H1 (cell line): Measurements from ENCODE around the gene TRIM59. TPM values are rescaled to one million over a fixed set of nuclear protein-coding genes. Genes with fewer than 3 reads are reported as not detected.

Source experiments
- CTCF ChIA-PET: fragments of 300-600 bp; sonication (Branson Sonifier 250); formaldehyde crosslinking; loops from one replicate; lab custom pipeline; 2021; ENCODE audit not compliant: partially characterized antibody; lab: Charles Lee
- POLR2A ChIA-PET: fragments of 300-600 bp; sonication (Branson Sonifier 250); formaldehyde crosslinking; loops from one replicate; lab custom pipeline; 2021; ENCODE audit warnings: inconsistent platforms; ENCODE audit not compliant: partially characterized antibody; lab: Charles Lee
- DNase-seq, 2 experiments: peaks; one replicate each; pipeline versions ENCODE4 v3.0.0 to v3.0.0-alpha.2; 2010 to 2022; ENCODE audit warnings: low spot score in 2 of 2, low read depth in 1 of 2, mixed read lengths in 1 of 2
- FAIRE-seq: peaks from 2 replicates; lab custom pipeline; 2011; peaks lifted over from hg19 to GRCh38; lab: Jason Lieb, UNC
- H2AFZ ChIP-seq: 2 replicates; pipeline ENCODE4 v1.8.1; 2012; ENCODE audit warnings: low read length, inconsistent platforms
- H2AK5ac ChIP-seq: 2 replicates; pipeline ENCODE4 v1.6.1; 2013; ENCODE audit warnings: low read depth, low read length
- H2BK120ac ChIP-seq: replicated peaks from 2 replicates; pipeline ENCODE3; 2013; ENCODE audit warnings: low read depth, low read length, inconsistent platforms
- H2BK12ac ChIP-seq: 2 replicates; pipeline ENCODE4 v1.6.1; 2013; ENCODE audit warnings: low read depth, low read length
- H2BK15ac ChIP-seq: 2 replicates; pipeline ENCODE4 v1.6.1; 2013; ENCODE audit warnings: low read length
- H2BK20ac ChIP-seq: 2 replicates; pipeline ENCODE4 v1.6.1; 2013; ENCODE audit warnings: low read length
- H2BK5ac ChIP-seq: 2 replicates; pipeline ENCODE4 v1.6.1; 2013; ENCODE audit warnings: low read depth, low read length
- H3K14ac ChIP-seq: 2 replicates; pipeline ENCODE4 v1.6.1; 2013; ENCODE audit warnings: inconsistent platforms; ENCODE audit not compliant: insufficient read length
- H3K18ac ChIP-seq: 2 replicates; pipeline ENCODE4 v1.6.1; 2013; ENCODE audit warnings: low read length; ENCODE audit errors: extremely low read depth
- H3K23ac ChIP-seq: 2 replicates; pipeline ENCODE4 v1.6.1; 2013; ENCODE audit warnings: inconsistent platforms; ENCODE audit not compliant: insufficient read length
- H3K23me2 ChIP-seq: 2 replicates; pipeline ENCODE4 v1.6.1; 2013; ENCODE audit warnings: low read depth, low read length
- H3K27ac ChIP-seq: 2 replicates; pipeline ENCODE4 v1.6.1; 2011; ENCODE audit warnings: low read depth, low read length, inconsistent platforms
- H3K27me3 ChIP-seq, 4 experiments: replicated peaks in 1 of 4; 1 replicate in 1 of 4; 2 replicates in 3 of 4; pipeline versions ENCODE4 v1.6.1 to v1.8.1; 2011 to 2013; ENCODE audit warnings: low read length in 3 of 4, mild to moderate bottlenecking in 3 of 4, inconsistent platforms in 2 of 4, mixed read lengths in 2 of 4, moderate library complexity in 1 of 4; ENCODE audit not compliant: control insufficient read depth in 3 of 4, insufficient read depth in 3 of 4; ENCODE audit errors: extremely low read depth in 1 of 4
- H3K36me3 ChIP-seq, 4 experiments: 2 replicates each; pipeline versions ENCODE4 v1.6.1 to v1.8.1; 2011 to 2013; ENCODE audit warnings: mild to moderate bottlenecking in 4 of 4, low read length in 3 of 4, moderate library complexity in 2 of 4, control low read depth in 1 of 4, inconsistent platforms in 1 of 4; ENCODE audit not compliant: insufficient read depth in 4 of 4, control insufficient read depth in 2 of 4
- H3K4ac ChIP-seq: replicated peaks from 2 replicates; pipeline ENCODE3; 2013; ENCODE audit warnings: low read length, low read depth, mixed read lengths, inconsistent platforms; ENCODE audit not compliant: insufficient read length
- H3K4me1 ChIP-seq, 4 experiments: replicated peaks in 1 of 4; 1 replicate in 1 of 4; 2 replicates in 3 of 4; pipeline versions ENCODE4 v1.6.1 to v1.8.1; 2011 to 2013; ENCODE audit warnings: low read length in 3 of 4, inconsistent platforms in 2 of 4, mixed read lengths in 1 of 4; ENCODE audit not compliant: insufficient read depth in 4 of 4, control insufficient read depth in 3 of 4
- H3K4me2 ChIP-seq, 2 experiments: 2 replicates each; pipeline versions ENCODE4 v1.6.1 to v1.8.1; 2011 to 2013; ENCODE audit warnings: low read depth in 2 of 2, low read length in 2 of 2, control low read depth in 1 of 2, inconsistent platforms in 1 of 2, mild to moderate bottlenecking in 1 of 2; ENCODE audit not compliant: insufficient read depth in 1 of 2
- H3K4me3 ChIP-seq, 4 experiments: fragments of 200-600, 300-600 bp in 1 of 4; sonication (generic), shearing (Covaris generic), sonication (Bioruptor Twin) in 1 of 4; 2 replicates each; pipeline versions ENCODE4 v1.5.1 to v1.8.1; 2011 to 2016; ENCODE audit warnings: low read length in 4 of 4, low read depth in 3 of 4, control low read depth in 2 of 4, inconsistent platforms in 2 of 4, mild to moderate bottlenecking in 2 of 4, mixed read lengths in 1 of 4, moderate library complexity in 1 of 4; ENCODE audit not compliant: insufficient read depth in 2 of 4; ENCODE audit errors: extremely low read depth in 1 of 4
- H3K56ac ChIP-seq: replicated peaks from 2 replicates; pipeline ENCODE3; 2013; ENCODE audit warnings: low read depth, mild to moderate bottlenecking, mixed read lengths, low read length, inconsistent platforms; ENCODE audit not compliant: insufficient read length
- H3K79me1 ChIP-seq: 2 replicates; pipeline ENCODE4 v1.6.1; 2013; ENCODE audit warnings: low read depth, low read length, control low read depth
- H3K79me2 ChIP-seq, 2 experiments: 2 replicates each; pipeline versions ENCODE4 v1.6.1 to v1.8.1; 2012 to 2013; ENCODE audit warnings: low read length in 2 of 2, mild to moderate bottlenecking in 2 of 2, inconsistent platforms in 1 of 2; ENCODE audit not compliant: insufficient read depth in 2 of 2, control insufficient read depth in 1 of 2
- H3K9ac ChIP-seq, 4 experiments: replicated peaks in 1 of 4; 1 replicate in 1 of 4; 2 replicates in 3 of 4; pipeline versions ENCODE4 v1.6.1 to v1.8.1; 2011 to 2013; ENCODE audit warnings: low read depth in 3 of 4, low read length in 3 of 4, control low read depth in 2 of 4, mild to moderate bottlenecking in 2 of 4, moderate library complexity in 2 of 4, inconsistent platforms in 1 of 4; ENCODE audit errors: extremely low read depth in 1 of 4
- H3K9me3 ChIP-seq, 2 experiments: 2 replicates each; pipeline versions ENCODE4 v1.6.1 to v1.8.1; 2012 to 2013; ENCODE audit warnings: mild to moderate bottlenecking in 2 of 2, moderate library complexity in 2 of 2, control low read depth in 1 of 2, inconsistent platforms in 1 of 2, low read depth in 1 of 2, low read length in 1 of 2, mixed read lengths in 1 of 2; ENCODE audit not compliant: insufficient read depth in 2 of 2
- H4K20me1 ChIP-seq, 2 experiments: replicated peaks in 1 of 2; 2 replicates each; pipeline versions ENCODE3 to v1.8.1; 2011 to 2013; ENCODE audit warnings: inconsistent platforms in 2 of 2, low read length in 2 of 2, mild to moderate bottlenecking in 1 of 2; ENCODE audit not compliant: insufficient read depth in 2 of 2, control insufficient read depth in 1 of 2
- H4K5ac ChIP-seq: 2 replicates; pipeline ENCODE4 v1.6.1; 2013; ENCODE audit warnings: low read length, low read depth, mixed read lengths, inconsistent platforms; ENCODE audit not compliant: insufficient read length
- H4K8ac ChIP-seq: 2 replicates; pipeline ENCODE4 v1.8.0; 2013; ENCODE audit warnings: mild to moderate bottlenecking, moderate library complexity, low read length, inconsistent platforms; ENCODE audit not compliant: insufficient read depth; ENCODE audit errors: extremely low read depth
- H4K91ac ChIP-seq: replicated peaks from 2 replicates; pipeline ENCODE3; 2013; ENCODE audit warnings: low read length, mixed read lengths, inconsistent platforms; ENCODE audit not compliant: insufficient read length
- ASH2L ChIP-seq: fragments of 200-600, 300-600 bp; sonication (generic); IDR thresholded peaks from one replicate; pipeline ENCODE4 v1.7.1; 2017; ENCODE audit warnings: low read length
- CEBPB ChIP-seq: IDR thresholded peaks from 2 replicates; pipeline ENCODE4 v1.6.1; 2012; ENCODE audit warnings: low read depth, low read length
- CREB1 ChIP-seq: IDR thresholded peaks from 2 replicates; pipeline ENCODE4 v1.6.1; 2012; ENCODE audit warnings: inconsistent platforms
- GABPA ChIP-seq: IDR thresholded peaks from 2 replicates; pipeline ENCODE4 v1.6.1; 2011; ENCODE audit warnings: mild to moderate bottlenecking, low read length, moderate library complexity, borderline replicate concordance; ENCODE audit not compliant: insufficient read depth
- HDAC6 ChIP-seq: IDR thresholded peaks from one replicate; pipeline ENCODE4 v1.7.1; 2012; ENCODE audit warnings: low read depth, mild to moderate bottlenecking, inconsistent platforms, low read length, moderate library complexity
- NRF1 ChIP-seq: IDR thresholded peaks from 2 replicates; pipeline ENCODE4 v1.6.1; 2011; ENCODE audit warnings: mild to moderate bottlenecking, low read depth, low read length, improper control_type of control experiment
- PHF8 ChIP-seq: fragments of 200-600 bp; sonication (generic); conservative IDR thresholded peaks from 2 replicates; pipeline ENCODE4 v1.7.1; 2012; ENCODE audit warnings: low read depth, mild to moderate bottlenecking, inconsistent platforms, low read length, moderate library complexity
- POLR2A ChIP-seq, 2 experiments: IDR thresholded peaks; 1 replicate in 1 of 2; 2 replicates in 1 of 2; pipeline ENCODE4 v1.6.1; 2011; ENCODE audit warnings: low read depth in 2 of 2, low read length in 2 of 2, mild to moderate bottlenecking in 2 of 2; ENCODE audit errors: control extremely low read depth in 1 of 2
- POLR2AphosphoS5 ChIP-seq: IDR thresholded peaks from 2 replicates; pipeline ENCODE4 v1.6.1; 2011; ENCODE audit warnings: low read depth, low read length
- RNF2 ChIP-seq: fragments of 200-900, 300-1000 bp; sonication (generic); IDR thresholded peaks from 2 replicates; pipeline ENCODE4 v1.7.1; 2016; ENCODE audit warnings: borderline replicate concordance, low read depth, mild to moderate bottlenecking, antibody characterized with exemption, low read length; ENCODE audit not compliant: poor library complexity, severe bottlenecking; ENCODE audit errors: missing control alignments
- SP1 ChIP-seq: IDR thresholded peaks from 2 replicates; pipeline ENCODE4 v1.6.1; 2011; ENCODE audit warnings: low read depth, low read length
- TAF1 ChIP-seq: IDR thresholded peaks from 2 replicates; pipeline ENCODE4 v1.6.1; 2011; ENCODE audit warnings: mild to moderate bottlenecking, low read depth, low read length
- WGBS, 2 experiments: shearing (Covaris generic) in 1 of 2; methylation state at CpG; one replicate each; pipeline versions ENCODE4 v1.1.6 to v1.1.7; 2013 to 2015; ENCODE audit warnings: low lambda C conversion rate in 2 of 2, mixed read lengths in 2 of 2, inconsistent platforms in 1 of 2, low coverage in 1 of 2, missing lambda C conversion rate in 1 of 2; ENCODE audit not compliant: insufficient replicate concordance in 2 of 2, insufficient coverage in 1 of 2, insufficient read length in 1 of 2; ENCODE audit errors: extremely low coverage in 1 of 2, missing lambda C conversion rate in 1 of 2; 5-methylcytosine and 5-hydroxymethylcytosine counted together
- polyA plus RNA-seq, 7 experiments: library from polyadenylated mRNA; depleted of rRNA in 3 of 7; stranded (reverse) in 5 of 7; unstranded in 2 of 7; fragments of >200 nt in 5 of 7; fragments of 200-250 nt in 2 of 7; gene quantifications; 1 replicate in 5 of 7; 2 replicates in 1 of 7; 4 replicates in 1 of 7; pipeline versions ENCODE4 v1.2.1 to v1.2.3, GENCODE V29; 2011 to 2013; ENCODE audit warnings: missing spikeins in 2 of 7, mixed read lengths in 2 of 7
- total RNA-seq: library from RNA; stranded (reverse); fragmentation: NEBNext Ultra II Directional; extraction: Animal tissue kit (Norgen Biotek cat#: 25700); gene quantifications from 2 replicates; pipeline ENCODE4 v1.2.1, GENCODE V29; 2021

Gene TRIM59
- total and polyA plus RNA-seq, 2 of the 8 experiments (the other 6 are each of a cell fraction or from before 2014, with no cell fraction given): 11.6 to 53.4 TPM

DNA sequence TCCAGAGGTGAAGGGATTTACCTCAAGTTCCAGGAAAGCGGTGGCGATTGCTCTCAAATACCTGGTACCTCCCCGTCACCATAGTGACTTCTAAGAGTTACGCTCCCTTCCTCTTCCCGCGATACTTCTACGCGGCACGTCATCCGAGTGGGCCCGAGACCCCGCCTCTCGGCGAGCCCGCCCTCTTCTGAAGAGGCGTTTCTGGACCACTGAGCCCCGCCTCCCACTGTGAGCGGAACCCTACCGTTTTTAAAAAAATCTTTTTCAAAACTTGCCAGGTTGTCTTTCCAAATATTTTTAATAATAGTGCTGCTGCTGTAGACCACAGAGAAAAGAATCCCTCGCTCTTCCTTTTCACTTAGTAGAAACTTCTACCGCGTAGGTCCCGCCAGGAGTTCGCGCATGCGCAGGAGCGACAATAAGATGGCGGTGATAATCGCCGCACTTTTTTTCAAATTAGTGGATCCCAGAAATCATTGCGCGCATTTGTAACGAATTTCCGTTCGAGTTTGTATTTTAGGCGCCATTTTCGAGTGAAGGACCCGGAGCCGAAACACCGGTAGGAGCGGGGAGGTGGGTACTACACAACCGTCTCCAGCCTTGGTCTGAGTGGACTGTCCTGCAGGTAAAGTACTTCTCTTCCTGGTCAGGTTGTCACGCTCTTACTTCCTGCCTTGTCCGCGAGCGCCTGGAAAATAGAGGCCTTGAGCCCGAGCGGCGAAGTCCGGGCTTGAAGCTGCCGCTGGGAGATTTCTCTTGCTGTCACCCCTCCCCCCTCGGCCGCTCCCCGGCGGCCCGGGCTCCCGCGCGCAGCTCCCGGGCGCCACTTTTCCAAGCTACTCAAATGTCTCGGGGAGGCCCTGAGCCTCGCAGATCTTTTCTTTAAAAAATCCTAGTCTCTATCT, 50.2 kb downstream of the TRIM59 start, which contains the start of the genes IFT80 and SMC4:
Gene IFT80 (minus strand): TSS at position 101 of the 905 bp plus-strand sequence. CDS start 14,625 bp downstream, outside the sequence.
Gene SMC4 (plus strand): TSS at position 526 of the 905 bp plus-strand sequence. CDS start 1,177 bp downstream, outside the sequence.
- no peak within 1 kb of the TSS for H4K91ac ChIP-seq
- no peak within 1 kb of the TSS for H2BK15ac ChIP-seq
- H3K4me1 ChIP-seq: no peaks in the 10 kb centered on the region; a peak in 3 of 7 replicates
- H3K9me3 ChIP-seq: no peaks in the 10 kb centered on the region
- no peak within 1 kb of the TSS for H2BK120ac ChIP-seq
- H3K23me2 ChIP-seq: peaks cover 5% of the 10 kb centered on the region; the same call in 1 of the 2 replicates
- no peak within 1 kb of the TSS for H2BK20ac ChIP-seq
- 1% methylated on average over 59 of the region's 63 CpGs; no CpG with 5 or more reads in 1 of the 2 experiments for WGBS, 2 experiments
- H3K27me3 ChIP-seq: no peaks in the 10 kb centered on the region
- H3K4me2 ChIP-seq: peak within 1 kb of the TSS; percentile 87 to 91
- peak within 1 kb of the TSS; percentile 78 to 99 (median 94) for H3K9ac ChIP-seq
- H2BK5ac ChIP-seq: peak within 1 kb of the TSS; percentile 97
- H4K8ac ChIP-seq: peak within 1 kb of the TSS; percentile 96
- H3K18ac ChIP-seq: peak within 1 kb of the TSS; percentile 98
- H4K20me1 ChIP-seq: peaks cover 18% of the 10 kb centered on the region in 2 experiments
- H3K79me2 ChIP-seq: peaks cover 19 to 68% of the 10 kb centered on the region in 2 experiments
- FAIRE-seq: peak; percentile 80
- peak within 1 kb of the TSS; percentile 94 for H2AFZ ChIP-seq
- no peak within 1 kb of the TSS for H3K14ac ChIP-seq
- no peaks in the 10 kb centered on the region for H3K79me1 ChIP-seq
- ChIA-PET CTCF (no interaction called here), POLR2A (interaction anchor here (0.6 to 2.3 kb wide), 26 partner anchors 8 to 1604 kb away, joined by 3 to 26 read pairs (median 4); partner anchors contain the start of genes C3orf80 and TRIM59)
- H2BK12ac ChIP-seq: peak within 1 kb of the TSS; percentile 91; the same call in 1 of the 2 replicates
- H3K36me3 ChIP-seq: peaks cover 0 to 5% (median under 1%) of the 10 kb centered on the region in 4 experiments; a peak in 4 of 8 replicates
- peak within 1 kb of the TSS; percentile 97 for H3K27ac ChIP-seq
- peak within 1 kb of the TSS; percentile 84 to 99 (median 92) for H3K4me3 ChIP-seq
- peak within 1 kb of the TSS; percentile 83 for H3K4ac ChIP-seq
- no peak within 1 kb of the TSS for H2AK5ac ChIP-seq
- peak; percentile 76 to 93 for DNase-seq
- H4K5ac ChIP-seq: peak within 1 kb of the TSS; percentile 96
- peak within 1 kb of the TSS; percentile 50 for H3K56ac ChIP-seq
- H3K23ac ChIP-seq: no peak within 1 kb of the TSS
- TF ChIP-seq GABPA: no peak
- TF ChIP-seq CREB1: peak; percentile 95
- no peak for TF ChIP-seq RNF2
- TF ChIP-seq POLR2A (IDR thresholded peaks at IDR 0.05; ENCODE audit: control extremely low read depth in 1 of 2, low read depth in 2 of 2, low read length in 2 of 2): peak; percentile 85 to 93
- peak; percentile 92 for TF ChIP-seq ASH2L
- no peak for TF ChIP-seq HDAC6
- peak; percentile 66; the same call in 1 of the 2 replicates for TF ChIP-seq SP1
- TF ChIP-seq POLR2AphosphoS5: peak; percentile 94
- no peak for TF ChIP-seq CEBPB
- peak; percentile 77 for TF ChIP-seq NRF1
- peak; percentile 83 for TF ChIP-seq TAF1
- TF ChIP-seq PHF8: peak; percentile 95
